Ectodermal cell (in vitro differentiated cells): Measurements from ENCODE around the gene KLLN.
A peak's percentile ranks its signal among the peaks of the same experiment; 100 is the strongest.
"Not testable (repeated sequence)": the region's sequence is repeated elsewhere in the genome, so short reads cannot be mapped to it uniquely, and the experiment has no call there.

Source experiments
- H3K27ac ChIP-seq: 2 replicates; pipeline ENCODE4 v1.7.0; 2013; ENCODE audit warnings: mild to moderate bottlenecking, low read depth, low read length; ENCODE audit not compliant: insufficient read depth, poor library complexity, severe bottlenecking
- H3K27me3 ChIP-seq: 2 replicates; pipeline ENCODE4 v1.7.0; 2013; ENCODE audit warnings: mild to moderate bottlenecking, low read length; ENCODE audit not compliant: insufficient read depth, control insufficient read depth, poor library complexity, severe bottlenecking
- H3K36me3 ChIP-seq: one replicate; pipeline ENCODE4 v1.7.0; 2013; ENCODE audit warnings: low read length; ENCODE audit not compliant: control insufficient read depth, insufficient read depth
- H3K4me1 ChIP-seq: one replicate; pipeline ENCODE4 v1.7.0; 2013; ENCODE audit warnings: low read length; ENCODE audit not compliant: control insufficient read depth, insufficient read depth
- H3K4me3 ChIP-seq: 2 replicates; pipeline ENCODE4 v1.7.0; 2013; ENCODE audit warnings: low read depth, low read length, control low read depth; ENCODE audit not compliant: insufficient read depth
- H3K9me3 ChIP-seq: 2 replicates; pipeline ENCODE4 v1.7.0; 2013; ENCODE audit warnings: mild to moderate bottlenecking, low read length, moderate library complexity; ENCODE audit not compliant: control insufficient read depth
- WGBS, 2 experiments: methylation state at CpG; one replicate each; pipeline ENCODE4 v1.1.7; 2013; ENCODE audit warnings: missing lambda C conversion rate in 2 of 2; 5-methylcytosine and 5-hydroxymethylcytosine counted together

The KLLN gene

DNA sequence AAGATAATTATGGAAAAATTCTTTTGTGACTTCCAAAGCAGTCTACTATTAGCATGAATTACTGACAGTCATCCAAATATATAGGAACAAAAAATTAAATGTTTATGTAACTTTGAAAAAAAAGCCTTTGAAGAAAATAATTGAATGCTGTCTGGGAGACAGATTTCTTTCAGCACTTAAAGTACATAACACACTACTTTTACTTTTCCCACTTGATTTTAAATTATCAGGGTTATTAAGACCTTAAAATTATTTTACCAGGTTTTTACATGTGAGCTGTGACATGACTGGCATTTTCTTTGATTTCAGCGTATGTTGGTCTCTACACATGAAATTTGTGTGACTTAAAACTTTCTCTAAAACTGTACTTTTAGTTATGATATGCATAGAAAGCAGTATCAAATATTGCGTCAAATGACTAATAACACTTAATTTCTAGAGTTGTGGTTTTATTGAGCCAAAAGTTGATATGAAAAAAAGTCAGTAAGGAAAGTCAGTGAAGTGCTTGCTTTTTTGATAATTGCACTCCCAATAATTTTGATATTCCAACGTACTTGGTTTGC is 3.2 kb upstream of the KLLN start:
- no peaks in the 10 kb centered on the region for H3K9me3 ChIP-seq
- no peaks in the 10 kb centered on the region for H3K27me3 ChIP-seq
- 73 to 75% methylated on average over 2 to 3 of the region's 3 CpGs for WGBS, 2 experiments
- peaks cover 2% of the 10 kb centered on the region for H3K36me3 ChIP-seq
- H3K4me1 ChIP-seq: peaks cover under 1% of the 10 kb centered on the region
- peak overlapping the region; percentile 87 for H3K4me3 ChIP-seq
- no peak overlapping the region for H3K27ac ChIP-seq

DNA sequence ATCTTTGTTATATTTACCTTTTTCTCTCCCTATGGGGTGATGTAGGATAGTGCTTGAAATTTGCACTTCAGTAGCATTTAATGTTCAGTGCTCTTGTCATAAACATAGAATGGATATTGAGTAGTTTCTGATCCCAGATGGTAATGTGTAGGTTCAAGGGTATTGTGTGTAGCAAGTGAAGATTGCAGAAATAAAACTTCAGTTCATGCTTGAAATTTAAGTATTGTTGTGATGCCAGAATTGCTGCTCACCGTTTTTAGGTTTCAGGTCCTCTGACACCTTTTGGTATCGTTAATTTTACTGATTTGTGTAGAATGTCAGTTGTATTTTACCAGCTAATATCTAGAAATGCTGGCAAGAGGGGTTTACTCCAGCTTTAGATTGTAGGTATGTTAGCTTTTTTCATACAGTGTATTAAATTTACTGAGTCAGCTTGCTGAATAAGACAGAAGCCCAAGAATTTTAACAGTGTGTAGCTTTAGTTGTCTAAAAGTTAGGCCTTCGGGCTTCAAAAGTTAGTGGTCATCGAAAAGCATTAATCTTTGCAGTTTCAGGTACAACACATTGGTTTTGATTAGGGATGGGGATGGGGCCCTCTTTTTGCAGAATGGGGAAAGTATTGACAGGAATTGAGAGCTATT is 2.0 kb upstream of the KLLN start:
- no peak overlapping the region for H3K27ac ChIP-seq
- WGBS, 2 experiments: 23 to 30% methylated on average over 4 of the region's 4 CpGs

GRCh38 chr10:87864496-87865059 is 1.2 kb upstream of the KLLN start:
- Histone ChIP-seq H3K4me3 (peak overlapping the region; percentile 87), H3K36me3 (peaks cover 2% of the 10 kb centered on the region), H3K27ac (no peak overlapping the region), H3K4me1 (peaks cover 7% of the 10 kb centered on the region), H3K9me3 (no peaks in the 10 kb centered on the region), H3K27me3 (no peaks in the 10 kb centered on the region)
- WGBS, 2 experiments: 1 to 2% methylated on average over 16 of the region's 16 CpGs

More for the DNA sequence above, 2.0 kb upstream of the KLLN start:
- Histone ChIP-seq H3K36me3 (peaks cover 2% of the 10 kb centered on the region), H3K4me3 (peak overlapping the region; percentile 87), H3K4me1 (peaks cover 7% of the 10 kb centered on the region), H3K9me3 (no peaks in the 10 kb centered on the region), H3K27me3 (no peaks in the 10 kb centered on the region)

DNA sequence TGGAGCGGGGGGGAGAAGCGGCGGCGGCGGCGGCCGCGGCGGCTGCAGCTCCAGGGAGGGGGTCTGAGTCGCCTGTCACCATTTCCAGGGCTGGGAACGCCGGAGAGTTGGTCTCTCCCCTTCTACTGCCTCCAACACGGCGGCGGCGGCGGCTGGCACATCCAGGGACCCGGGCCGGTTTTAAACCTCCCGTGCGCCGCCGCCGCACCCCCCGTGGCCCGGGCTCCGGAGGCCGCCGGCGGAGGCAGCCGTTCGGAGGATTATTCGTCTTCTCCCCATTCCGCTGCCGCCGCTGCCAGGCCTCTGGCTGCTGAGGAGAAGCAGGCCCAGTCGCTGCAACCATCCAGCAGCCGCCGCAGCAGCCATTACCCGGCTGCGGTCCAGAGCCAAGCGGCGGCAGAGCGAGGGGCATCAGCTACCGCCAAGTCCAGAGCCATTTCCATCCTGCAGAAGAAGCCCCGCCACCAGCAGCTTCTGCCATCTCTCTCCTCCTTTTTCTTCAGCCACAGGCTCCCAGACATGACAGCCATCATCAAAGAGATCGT is 690 bp upstream of the KLLN start:
- peak overlapping the region; percentile 97 for H3K27ac ChIP-seq
- H3K4me1 ChIP-seq, H3K9me3 ChIP-seq, H3K36me3 ChIP-seq, H3K27me3 ChIP-seq: not testable (repeated sequence)
- 0% methylated on average over 47 of the region's 47 CpGs for WGBS, 2 experiments
- peak overlapping the region; percentile 87 for H3K4me3 ChIP-seq

DNA sequence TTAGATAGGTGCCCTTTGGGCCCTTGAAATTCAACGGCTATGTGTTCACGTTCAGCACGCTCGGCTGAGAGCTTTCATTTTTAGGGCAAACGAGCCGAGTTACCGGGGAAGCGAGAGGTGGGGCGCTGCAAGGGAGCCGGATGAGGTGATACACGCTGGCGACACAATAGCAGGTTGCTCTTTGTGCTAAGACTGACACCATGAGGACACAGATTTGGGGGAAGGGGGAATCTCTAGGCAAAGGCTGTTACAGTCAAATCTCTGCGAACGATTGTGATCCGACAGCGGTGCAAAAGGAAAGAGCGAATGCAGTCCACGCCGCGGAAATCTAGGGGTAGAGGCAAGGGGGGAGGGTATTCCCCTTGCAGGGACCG is 667 bp downstream of the KLLN start:
- Histone ChIP-seq H3K4me3 (peak overlapping the region; percentile 87), H3K9me3 (no peaks in the 10 kb centered on the region), H3K27ac (peak overlapping the region; percentile 97), H3K36me3 (no peaks in the 10 kb centered on the region), H3K4me1 (peaks cover 7% of the 10 kb centered on the region), H3K27me3 (no peaks in the 10 kb centered on the region)
- 0 to 1% methylated on average over 21 of the region's 21 CpGs for WGBS, 2 experiments

GRCh38 chr10:87861953-87862678 is 1.2 kb downstream of the KLLN start:
- H3K4me3 ChIP-seq: peak overlapping the region; percentile 87
- no peaks in the 10 kb centered on the region for H3K9me3 ChIP-seq
- 1 to 2% methylated on average over 57 of the region's 57 CpGs for WGBS, 2 experiments
- no peaks in the 10 kb centered on the region for H3K27me3 ChIP-seq
- peaks cover 7% of the 10 kb centered on the region for H3K4me1 ChIP-seq
- peak overlapping the region; percentile 97 for H3K27ac ChIP-seq
- no peaks in the 10 kb centered on the region for H3K36me3 ChIP-seq

- 25 to 26% methylated on average over 16 of the region's 16 CpGs for WGBS, 2 experiments
- H3K4me1 ChIP-seq: peaks cover 7% of the 10 kb centered on the region
- no peaks in the 10 kb centered on the region for H3K36me3 ChIP-seq
- no peak overlapping the region for H3K27ac ChIP-seq
- H3K4me3 ChIP-seq: peak overlapping the region; percentile 87
- H3K27me3 ChIP-seq: no peaks in the 10 kb centered on the region
- no peaks in the 10 kb centered on the region for H3K9me3 ChIP-seq
Observed at GRCh38 chr10:87861566-87861952, 1.8 kb downstream of the KLLN start.

GRCh38 chr10:87860816-87861403 is 2.4 kb downstream of the KLLN start:
- H3K36me3 ChIP-seq: no peaks in the 10 kb centered on the region
- H3K9me3 ChIP-seq: no peaks in the 10 kb centered on the region
- no peak overlapping the region for H3K27ac ChIP-seq
- H3K4me3 ChIP-seq: no peak overlapping the region
- no peaks in the 10 kb centered on the region for H3K27me3 ChIP-seq
- peaks cover 7% of the 10 kb centered on the region for H3K4me1 ChIP-seq
- 94 to 95% methylated on average over 4 of the region's 4 CpGs for WGBS, 2 experiments

- no peaks in the 10 kb centered on the region for H3K27me3 ChIP-seq
- no peak overlapping the region for H3K4me3 ChIP-seq
- H3K4me1 ChIP-seq: peaks cover 7% of the 10 kb centered on the region
- H3K9me3 ChIP-seq: no peaks in the 10 kb centered on the region
- no peaks in the 10 kb centered on the region for H3K36me3 ChIP-seq
- 76 to 85% methylated on average over 3 of the region's 3 CpGs for WGBS, 2 experiments
- no peak overlapping the region for H3K27ac ChIP-seq
Observed at GRCh38 chr10:87860156-87860795, 3.1 kb downstream of the KLLN start.
